ENCODE measurements around the gene BRIX1. TPM values are rescaled to one million over a fixed set of nuclear protein-coding genes. Genes with fewer than 3 reads are reported as not detected.

The BRIX1 gene
- total RNA-seq, 2 experiments from 2014 or later = 42.2 to 58.0 TPM

DNA sequence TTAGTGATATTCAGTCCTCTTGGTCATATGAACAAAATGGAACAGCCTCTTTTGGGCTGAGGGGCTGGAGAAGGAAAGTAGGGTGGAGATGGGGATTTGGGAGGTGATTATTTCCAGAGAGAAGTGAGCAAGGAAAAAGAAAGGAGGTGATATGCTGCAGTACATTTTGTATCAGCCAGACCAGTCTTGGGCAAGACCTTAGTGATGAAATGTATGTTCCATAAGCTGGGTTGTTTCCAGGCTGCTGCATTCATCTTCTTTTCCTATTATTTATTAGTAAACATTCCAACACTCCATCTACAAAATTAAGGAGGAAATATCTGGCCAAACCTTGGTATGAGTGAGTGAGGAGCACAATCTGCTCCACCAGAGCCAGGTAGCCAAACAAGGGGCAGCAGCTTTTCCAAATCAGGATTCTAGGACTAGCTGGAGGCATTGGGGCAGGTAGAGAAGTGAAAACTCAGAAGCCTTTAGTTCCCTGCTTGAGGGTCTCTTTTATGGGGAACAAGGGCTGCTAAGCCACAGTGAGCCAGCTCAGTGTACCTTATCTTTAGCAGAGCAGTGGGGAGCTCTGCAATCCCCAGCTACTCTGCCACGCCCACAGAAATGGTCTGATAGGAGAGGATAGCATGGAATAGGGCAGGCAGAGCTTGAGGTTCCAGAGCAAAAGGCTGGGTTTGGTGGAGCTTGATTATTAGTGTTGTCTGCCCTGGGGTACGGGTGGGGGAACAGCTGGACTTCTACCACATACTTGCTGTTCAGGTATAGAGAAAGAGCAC is 19.7 kb upstream of the BRIX1 start:
- DNase-seq (no peak), ATAC-seq (no peak)
- CTCF ChIA-PET = interaction anchor here (0.7 to 1.4 kb wide), 2 partner anchors 107 to 372 kb away, joined by 3 to 5 read pairs; no protein-coding TSS in a partner anchor
- Mint-ChIP-seq H3K27me3 (no peaks in the 10 kb centered on the region), H3K27ac (no peak overlapping the region), H3K9me3 (ENCODE audit: low read depth) (no peaks in the 10 kb centered on the region), H3K36me3 (peaks cover 2% of the 10 kb centered on the region), H3K4me3 (no peak overlapping the region), H3K4me1 (no peaks in the 10 kb centered on the region)

DNA sequence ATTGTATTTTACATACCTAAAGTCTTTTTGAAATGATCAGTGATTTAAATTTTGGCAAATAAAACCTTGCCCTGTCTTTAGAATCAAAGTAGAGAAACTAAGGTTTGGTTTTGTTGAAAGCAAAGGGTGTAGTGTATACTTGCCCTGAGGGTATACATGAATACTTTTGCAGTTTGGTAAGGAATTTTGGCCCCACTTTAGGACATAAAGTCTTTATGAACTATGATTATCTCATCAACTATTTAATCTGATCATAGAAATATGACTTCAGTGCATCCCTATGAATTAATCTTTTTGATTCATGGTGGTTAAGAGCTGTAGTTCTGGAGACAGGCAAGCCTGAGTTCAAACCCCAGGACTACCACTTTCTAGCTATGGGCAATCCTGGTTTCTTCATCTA is 17.9 kb upstream of the BRIX1 start:
- Mint-ChIP-seq H3K4me3 (no peak overlapping the region), H3K36me3 (peaks cover 7% of the 10 kb centered on the region), H3K27ac (no peak overlapping the region), H3K9me3 (ENCODE audit: low read depth) (no peaks in the 10 kb centered on the region), H3K4me1 (no peaks in the 10 kb centered on the region), H3K27me3 (no peaks in the 10 kb centered on the region)
- ATAC-seq (no peak), DNase-seq (no peak)
- CTCF ChIA-PET = interaction anchor here (0.7 to 2.8 kb wide), 10 partner anchors 13 to 423 kb away, joined by 3 to 20 read pairs (median 4); no protein-coding TSS in a partner anchor

DNA sequence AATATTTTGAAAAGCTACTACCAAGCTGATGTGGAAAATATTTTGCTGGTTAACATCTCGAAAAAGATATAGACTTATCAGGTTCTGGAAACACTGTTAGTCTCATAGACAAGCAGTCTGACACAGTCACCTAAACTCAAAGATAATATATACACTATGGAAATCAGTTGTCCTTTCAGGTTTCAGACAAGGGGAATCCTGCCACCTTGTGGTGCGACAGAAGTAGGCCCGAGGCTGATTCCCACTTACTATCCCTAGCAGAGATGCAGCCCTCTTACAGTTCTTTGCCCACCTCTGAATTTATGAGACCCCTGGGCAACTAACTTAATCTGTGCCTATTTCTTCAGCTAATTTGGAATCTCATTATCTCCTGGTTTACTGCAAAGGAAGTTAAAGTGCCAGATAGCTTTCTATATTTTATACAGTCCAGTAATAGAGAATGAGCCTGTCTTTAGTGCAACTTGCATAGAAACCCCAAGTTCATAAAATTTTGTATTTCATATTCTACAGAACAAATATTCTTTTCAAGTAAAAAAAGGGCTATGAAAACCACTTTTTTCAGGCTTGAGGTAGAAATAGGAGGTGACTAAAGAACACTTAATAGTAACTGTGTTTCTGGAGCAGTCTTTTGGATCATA is 17.1 kb upstream of the BRIX1 start:
- ATAC-seq (peak; percentile 57), DNase-seq (peak; percentile 70)
- CTCF ChIA-PET = interaction anchor here (0.7 to 2.8 kb wide), 11 partner anchors 12 to 424 kb away, joined by 3 to 20 read pairs (median 5); partner anchors contain the start of genes BRIX1 and RAD1
- no peak overlapping the region for H3K27ac Mint-ChIP-seq
- peaks cover 9% of the 10 kb centered on the region for H3K36me3 Mint-ChIP-seq
- H3K9me3 Mint-ChIP-seq (ENCODE audit: low read depth) = no peaks in the 10 kb centered on the region
- H3K27me3 Mint-ChIP-seq = no peaks in the 10 kb centered on the region
- no peaks in the 10 kb centered on the region for H3K4me1 Mint-ChIP-seq
- no peak overlapping the region for H3K4me3 Mint-ChIP-seq

DNA sequence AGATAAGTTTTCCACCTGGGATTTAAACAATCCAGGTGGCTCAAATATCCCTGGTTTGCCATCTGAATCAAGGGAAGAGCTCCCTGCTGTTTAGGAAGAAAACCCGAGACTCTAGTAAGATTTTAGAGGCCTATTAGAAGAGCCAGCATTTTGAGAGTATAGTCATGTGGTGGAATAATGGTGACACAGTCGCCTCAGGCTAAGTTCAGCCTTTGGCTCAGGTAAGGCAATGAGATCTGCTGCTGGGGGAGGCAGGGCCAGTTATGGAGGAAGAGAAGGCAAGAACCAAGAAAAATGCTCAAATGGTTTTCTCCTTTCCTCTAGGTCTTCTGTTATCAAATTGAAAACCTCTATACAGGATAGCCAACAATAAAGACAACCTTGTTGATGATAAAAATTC is 16.4 kb upstream of the BRIX1 start:
- no peak for DNase-seq
- Mint-ChIP-seq H3K27ac (no peak overlapping the region), H3K36me3 (peaks cover 13% of the 10 kb centered on the region), H3K4me1 (no peaks in the 10 kb centered on the region), H3K27me3 (no peaks in the 10 kb centered on the region), H3K4me3 (no peak overlapping the region), H3K9me3 (ENCODE audit: low read depth) (no peaks in the 10 kb centered on the region)
- no peak for ATAC-seq
- CTCF ChIA-PET = interaction anchor here (1.2 to 2.8 kb wide), 7 partner anchors 11 to 420 kb away, joined by 3 to 20 read pairs (median 5); partner anchors contain the start of genes BRIX1 and RAD1

DNA sequence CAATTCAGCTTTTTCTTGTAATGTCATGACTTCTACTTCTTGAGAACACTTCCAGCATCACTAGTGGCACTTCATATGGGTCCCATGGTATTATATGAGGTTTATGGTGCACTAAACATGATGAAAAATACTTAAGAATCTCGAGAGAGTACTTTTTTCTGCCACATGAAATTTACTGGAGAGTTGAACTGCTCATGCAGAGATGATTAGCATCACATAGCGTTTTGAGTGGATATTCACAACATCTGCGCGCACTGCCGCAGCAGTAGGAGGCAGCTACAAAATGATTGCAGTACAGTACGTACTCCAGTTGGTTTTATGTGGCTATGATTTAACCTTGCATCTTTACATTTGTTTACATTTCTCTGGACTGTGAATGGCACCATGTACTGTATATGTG is 14.9 kb upstream of the BRIX1 start:
- CTCF ChIA-PET = interaction anchor here (1.2 kb wide), 1 partner anchor 415 kb away, joined by 3 read pairs; no protein-coding TSS in a partner anchor

GRCh38 chr5:34903260-34903659 is 12.3 kb upstream of the BRIX1 start:
- DNase-seq = no peak
- peaks cover 20% of the 10 kb centered on the region for H3K36me3 Mint-ChIP-seq
- H3K4me1 Mint-ChIP-seq = no peaks in the 10 kb centered on the region
- CTCF ChIA-PET = interaction anchor here (0.5 to 1.9 kb wide), 5 partner anchors 14 to 418 kb away, joined by 3 to 6 read pairs (median 3); no protein-coding TSS in a partner anchor
- no peaks in the 10 kb centered on the region for H3K9me3 Mint-ChIP-seq (ENCODE audit: low read depth)
- no peak overlapping the region for H3K4me3 Mint-ChIP-seq
- no peak for ATAC-seq
- no peaks in the 10 kb centered on the region for H3K27me3 Mint-ChIP-seq
- H3K27ac Mint-ChIP-seq = no peak overlapping the region

More for the DNA sequence above, 14.9 kb upstream of the BRIX1 start:
- DNase-seq (no peak), ATAC-seq (no peak)
- Mint-ChIP-seq H3K4me1 (no peaks in the 10 kb centered on the region), H3K36me3 (peaks cover 19% of the 10 kb centered on the region), H3K9me3 (ENCODE audit: low read depth) (no peaks in the 10 kb centered on the region), H3K27me3 (no peaks in the 10 kb centered on the region), H3K4me3 (no peak overlapping the region), H3K27ac (no peak overlapping the region)

DNA sequence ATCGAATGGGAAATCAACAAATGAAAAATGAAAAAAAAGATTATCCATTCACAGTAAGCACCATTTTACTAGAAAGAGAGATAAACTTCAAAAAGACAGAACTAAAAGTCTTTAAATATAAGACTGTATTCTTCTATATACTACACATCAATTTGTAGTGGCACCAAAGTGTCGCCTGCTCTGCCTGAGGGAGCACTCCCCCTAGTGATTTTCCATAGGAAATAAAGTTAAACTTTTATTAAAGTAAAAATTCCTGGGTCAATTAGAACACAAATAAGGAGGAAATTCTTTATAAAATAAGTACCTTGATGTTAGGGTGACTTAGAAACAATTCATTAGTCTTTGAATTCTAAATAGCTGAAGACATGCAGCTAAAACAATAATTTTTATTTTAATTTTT is 9.9 kb upstream of the BRIX1 start:
- H3K36me3 Mint-ChIP-seq = peaks cover 32% of the 10 kb centered on the region
- H3K4me3 Mint-ChIP-seq = no peak overlapping the region
- no peaks in the 10 kb centered on the region for H3K27me3 Mint-ChIP-seq
- peaks cover 2% of the 10 kb centered on the region for H3K4me1 Mint-ChIP-seq
- no peak for ATAC-seq
- DNase-seq = no peak
- H3K27ac Mint-ChIP-seq = no peak overlapping the region
- H3K9me3 Mint-ChIP-seq (ENCODE audit: low read depth) = no peaks in the 10 kb centered on the region
- CTCF ChIA-PET = interaction anchor here (1.1 kb wide), 1 partner anchor 9 kb away, joined by 3 read pairs; no protein-coding TSS in a partner anchor

- H3K27me3 Mint-ChIP-seq = no peaks in the 10 kb centered on the region
- H3K36me3 Mint-ChIP-seq = peaks cover 42% of the 10 kb centered on the region
- DNase-seq = no peak
- ATAC-seq = no peak
- H3K4me3 Mint-ChIP-seq = no peak overlapping the region
- peaks cover 36% of the 10 kb centered on the region for H3K4me1 Mint-ChIP-seq
- CTCF ChIA-PET = interaction anchor here (2.1 kb wide), 1 partner anchor 15 kb away, joined by 10 read pairs; no protein-coding TSS in a partner anchor
- H3K9me3 Mint-ChIP-seq (ENCODE audit: low read depth) = no peaks in the 10 kb centered on the region
- H3K27ac Mint-ChIP-seq = no peak overlapping the region
These were observed 2.4 kb upstream of the BRIX1 start for GRCh38 chr5:34913072-34913471.

- H3K27me3 Mint-ChIP-seq = no peaks in the 10 kb centered on the region
- H3K4me3 Mint-ChIP-seq = no peak overlapping the region
- ATAC-seq (peak; percentile 10), DNase-seq (peak; percentile 48)
- CTCF ChIA-PET = interaction anchor here (0.6 to 3.8 kb wide), 4 partner anchors 9 to 16 kb away, joined by 3 to 29 read pairs (median 5); partner anchors contain the start of gene DNAJC21
- H3K27ac Mint-ChIP-seq = no peak overlapping the region
- H3K4me1 Mint-ChIP-seq = peaks cover 39% of the 10 kb centered on the region
- H3K9me3 Mint-ChIP-seq (ENCODE audit: low read depth) = no peaks in the 10 kb centered on the region
- peaks cover 35% of the 10 kb centered on the region for H3K36me3 Mint-ChIP-seq
These were observed 806 bp upstream of the BRIX1 start for GRCh38 chr5:34914671-34915138.

DNA sequence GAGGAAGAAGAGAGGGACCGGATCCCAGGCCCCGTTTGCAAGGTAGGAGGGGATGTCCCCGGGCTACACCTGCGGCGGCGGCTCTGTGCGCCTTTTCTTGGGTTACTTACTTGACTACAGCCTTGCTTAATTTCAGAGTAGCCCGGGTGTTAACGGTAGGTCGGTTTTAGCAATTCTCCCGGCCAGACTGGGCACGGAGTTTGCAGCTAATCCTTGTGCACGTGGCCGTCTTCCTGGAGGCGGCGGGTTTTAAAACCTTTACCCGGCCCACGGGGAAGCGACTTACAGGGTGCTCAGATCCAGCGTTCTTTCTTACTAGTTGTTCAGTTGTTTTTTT is 313 bp downstream of the BRIX1 start:
- CTCF ChIA-PET = interaction anchor here (0.9 to 3.8 kb wide), 5 partner anchors 13 to 87 kb away, joined by 3 to 29 read pairs (median 7); partner anchors contain the start of gene DNAJC21
- Mint-ChIP-seq H3K9me3 (ENCODE audit: low read depth) (no peaks in the 10 kb centered on the region), H3K36me3 (peaks cover 33% of the 10 kb centered on the region), H3K4me1 (peaks cover 41% of the 10 kb centered on the region), H3K4me3 (no peak overlapping the region), H3K27ac (no peak overlapping the region), H3K27me3 (no peaks in the 10 kb centered on the region)
- ATAC-seq = peak; percentile 5
- DNase-seq = no peak

DNA sequence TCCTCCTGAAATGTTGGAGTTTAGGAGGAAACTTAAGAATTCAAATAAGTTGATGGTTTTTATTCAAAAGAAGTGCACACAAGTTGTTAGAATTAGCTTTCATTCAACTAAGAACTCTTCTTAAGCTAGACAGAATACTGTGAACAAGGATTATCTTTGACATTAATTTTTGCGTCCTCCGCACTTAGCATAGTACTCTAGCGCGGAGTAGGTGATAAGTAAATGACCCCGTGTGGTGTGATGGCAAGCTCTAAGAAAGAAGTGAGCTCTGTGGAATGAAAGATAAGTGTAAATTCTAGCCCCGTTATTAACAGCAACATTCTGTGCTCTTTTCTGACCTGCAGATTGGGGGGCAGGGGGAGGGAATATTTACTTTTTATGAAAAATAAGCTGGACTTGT is 1.0 kb downstream of the BRIX1 start:
- CTCF ChIA-PET = interaction anchor here (2.6 to 3.8 kb wide), 2 partner anchors 13 to 87 kb away, joined by 7 to 29 read pairs; partner anchors contain the start of gene DNAJC21
- H3K27me3 Mint-ChIP-seq = no peaks in the 10 kb centered on the region
- peaks cover 39% of the 10 kb centered on the region for H3K4me1 Mint-ChIP-seq
- ATAC-seq = no peak
- peaks cover 30% of the 10 kb centered on the region for H3K36me3 Mint-ChIP-seq
- H3K27ac Mint-ChIP-seq = no peak overlapping the region
- H3K4me3 Mint-ChIP-seq = no peak overlapping the region
- DNase-seq = no peak
- H3K9me3 Mint-ChIP-seq (ENCODE audit: low read depth) = no peaks in the 10 kb centered on the region

- H3K27ac Mint-ChIP-seq = no peak overlapping the region
- H3K36me3 Mint-ChIP-seq = peaks cover 27% of the 10 kb centered on the region
- no peak overlapping the region for H3K4me3 Mint-ChIP-seq
- no peaks in the 10 kb centered on the region for H3K27me3 Mint-ChIP-seq
- no peaks in the 10 kb centered on the region for H3K9me3 Mint-ChIP-seq (ENCODE audit: low read depth)
- DNase-seq (no peak), ATAC-seq (no peak)
- CTCF ChIA-PET = interaction anchor here (1.2 to 3.8 kb wide), 3 partner anchors 11 to 85 kb away, joined by 3 to 29 read pairs (median 7); partner anchors contain the start of gene DNAJC21
- peaks cover 37% of the 10 kb centered on the region for H3K4me1 Mint-ChIP-seq
These were observed 2.5 kb downstream of the BRIX1 start for GRCh38 chr5:34918025-34918424.

DNA sequence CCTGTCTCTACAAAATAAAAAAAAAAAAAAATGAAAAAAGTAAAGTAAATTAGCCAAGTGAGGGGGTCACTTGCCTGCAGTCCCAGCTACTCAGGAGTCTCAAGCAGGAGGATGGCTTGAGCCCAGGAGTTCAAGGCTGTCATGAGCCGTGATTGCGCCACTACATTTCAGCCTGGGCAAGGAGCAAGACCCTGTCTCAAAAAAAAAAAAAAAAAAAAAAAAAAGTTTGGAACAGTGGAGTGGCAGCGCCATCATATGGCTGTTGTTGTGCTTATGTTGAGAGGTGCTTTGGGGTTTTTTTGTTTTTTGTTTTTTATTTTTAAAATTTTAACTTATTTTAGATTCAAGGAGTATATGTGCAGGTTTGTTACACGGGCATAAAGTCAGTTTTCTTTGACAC is 3.6 kb downstream of the BRIX1 start:
- no peaks in the 10 kb centered on the region for H3K27me3 Mint-ChIP-seq
- no peak overlapping the region for H3K4me3 Mint-ChIP-seq
- DNase-seq = no peak
- CTCF ChIA-PET = interaction anchor here (0.7 to 1.2 kb wide), 2 partner anchors 9 to 10 kb away, joined by 4 read pairs; partner anchors contain the start of gene DNAJC21
- H3K27ac Mint-ChIP-seq = no peak overlapping the region
- H3K4me1 Mint-ChIP-seq = peaks cover 38% of the 10 kb centered on the region
- peaks cover 29% of the 10 kb centered on the region for H3K36me3 Mint-ChIP-seq
- no peak for ATAC-seq
- no peaks in the 10 kb centered on the region for H3K9me3 Mint-ChIP-seq (ENCODE audit: low read depth)
